SK-N-SH treated with all-trans-retinoic acid at 6 μM for 48 hours (cell line): ENCODE results near the gene USP36.
"Not testable (repeated sequence)": the region's sequence is repeated elsewhere in the genome, so short reads cannot be mapped to it uniquely, and the experiment has no call there.

Experiments used
- ATAC-seq: fragments of 200-7000 bp; cut with Tn5 transposase; 3 replicates; pipeline ENCODE4 v1.9.1; 2020; ENCODE audit warnings: mild to moderate bottlenecking, moderate library complexity
- ARNTL ChIP-seq: fragments of 450-650 bp; formaldehyde crosslinking; IDR thresholded peaks from 2 replicates; pipeline ENCODE4 v1.5.0; 2020; ENCODE audit warnings: low read depth, mild to moderate bottlenecking, moderate library complexity, borderline replicate concordance
- BACH2 ChIP-seq: fragments of 250-450 bp; sonication (Bioruptor Pico); IDR thresholded peaks from 2 replicates; pipeline ENCODE4 v1.9.0; 2021; ENCODE audit warnings: mild to moderate bottlenecking, borderline replicate concordance
- CREB5 ChIP-seq: fragments of 250-450 bp; sonication (Bioruptor Pico); IDR thresholded peaks from 2 replicates; pipeline ENCODE4 v1.5.1; 2020; ENCODE audit warnings: low read depth, mild to moderate bottlenecking, moderate library complexity
- GLIS3 ChIP-seq: fragments of 250-450 bp; sonication (Bioruptor Pico); IDR thresholded peaks from 2 replicates; pipeline ENCODE4 v1.5.0; 2020; ENCODE audit warnings: mild to moderate bottlenecking, moderate library complexity
- ISL1 ChIP-seq: fragments of 250-450 bp; sonication (Bioruptor Pico); IDR thresholded peaks from 2 replicates; pipeline ENCODE4 v2.1.2; 2022; ENCODE audit warnings: mild to moderate bottlenecking, moderate library complexity
- OSR1 ChIP-seq: fragments of 250-450 bp; sonication (Bioruptor Pico); IDR thresholded peaks from 2 replicates; pipeline ENCODE4 v1.8.0; 2022; ENCODE audit warnings: moderate library complexity, mild to moderate bottlenecking, inconsistent platforms
- PATZ1 ChIP-seq: fragments of 250-450 bp; sonication (Bioruptor Pico); IDR thresholded peaks from 2 replicates; pipeline ENCODE4 v1.8.0; 2020; ENCODE audit warnings: mild to moderate bottlenecking, moderate library complexity, borderline replicate concordance
- SNAI2 ChIP-seq: fragments of 250-450 bp; sonication (Bioruptor Pico); IDR thresholded peaks from 2 replicates; pipeline ENCODE4 v1.5.0; 2020; ENCODE audit warnings: mild to moderate bottlenecking, moderate library complexity
- TCF4 ChIP-seq: fragments of 250-450 bp; sonication (Bioruptor Pico); IDR thresholded peaks from 2 replicates; pipeline ENCODE4 v1.8.0; 2021; ENCODE audit warnings: mild to moderate bottlenecking, moderate library complexity, borderline replicate concordance
- TOX ChIP-seq: fragments of 250-450 bp; sonication (Bioruptor Pico); IDR thresholded peaks from 2 replicates; pipeline ENCODE4 v1.8.0; 2021; ENCODE audit warnings: mild to moderate bottlenecking, moderate library complexity, borderline replicate concordance
- ZFP30 ChIP-seq: fragments of 450-650 bp; formaldehyde crosslinking; IDR thresholded peaks from 2 replicates; pipeline ENCODE4 v1.5.0; 2022; ENCODE audit warnings: mild to moderate bottlenecking, moderate library complexity
- ZNF565 ChIP-seq: fragments of 450-650 bp; formaldehyde crosslinking; conservative IDR thresholded peaks from 2 replicates; pipeline ENCODE4 v1.5.0; 2020; ENCODE audit warnings: low read depth, mild to moderate bottlenecking, moderate library complexity
- ZNF70 ChIP-seq: fragments of 450-650 bp; formaldehyde crosslinking; IDR thresholded peaks from 2 replicates; pipeline ENCODE4 v1.5.0; 2020; ENCODE audit warnings: mild to moderate bottlenecking, moderate library complexity
- ZNF8 ChIP-seq: fragments of 450-650 bp; formaldehyde crosslinking; IDR thresholded peaks from 2 replicates; pipeline ENCODE4 v1.5.0; 2020; ENCODE audit warnings: mild to moderate bottlenecking, moderate library complexity
- TF ChIP-seq, protein P1 (sequence below): fragments of 250-450 bp; sonication (Bioruptor Pico); IDR thresholded peaks from 2 replicates; pipeline ENCODE4 v1.8.0; 2021; ENCODE audit warnings: low read depth, mild to moderate bottlenecking, moderate library complexity, borderline replicate concordance
- TF ChIP-seq, protein P2 (sequence below): fragments of 250-450 bp; sonication (Bioruptor Pico); IDR thresholded peaks from 2 replicates; pipeline ENCODE4 v1.5.0; 2020; ENCODE audit warnings: mild to moderate bottlenecking, moderate library complexity

USP36 gene

GRCh38 chr17:78879635-78880186 lies 39.1 kb upstream of the USP36 start:
- TF ChIP-seq TCF4 (peak; percentile 51; the same call in 1 of the 2 replicates), ZFP30 (CRISPR knock-in tag) (no peak), ZNF70 (CRISPR knock-in tag) (0 out of 2 replicates have a peak, but pooled peaks have one; percentile 7)
- TF ChIP-seq, all 23 proteins: peak for 2
- ATAC-seq = no peak

- ATAC-seq = no peak
- TF ChIP-seq, protein P1, sequence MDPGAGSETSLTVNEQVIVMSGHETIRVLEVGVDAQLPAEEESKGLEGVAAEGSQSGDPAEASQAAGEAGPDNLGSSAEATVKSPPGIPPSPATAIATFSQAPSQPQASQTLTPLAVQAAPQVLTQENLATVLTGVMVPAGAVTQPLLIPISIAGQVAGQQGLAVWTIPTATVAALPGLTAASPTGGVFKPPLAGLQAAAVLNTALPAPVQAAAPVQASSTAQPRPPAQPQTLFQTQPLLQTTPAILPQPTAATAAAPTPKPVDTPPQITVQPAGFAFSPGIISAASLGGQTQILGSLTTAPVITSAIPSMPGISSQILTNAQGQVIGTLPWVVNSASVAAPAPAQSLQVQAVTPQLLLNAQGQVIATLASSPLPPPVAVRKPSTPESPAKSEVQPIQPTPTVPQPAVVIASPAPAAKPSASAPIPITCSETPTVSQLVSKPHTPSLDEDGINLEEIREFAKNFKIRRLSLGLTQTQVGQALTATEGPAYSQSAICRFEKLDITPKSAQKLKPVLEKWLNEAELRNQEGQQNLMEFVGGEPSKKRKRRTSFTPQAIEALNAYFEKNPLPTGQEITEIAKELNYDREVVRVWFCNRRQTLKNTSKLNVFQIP = no peak
- no peak for TF ChIP-seq TOX (CRISPR knock-in tag)
- TF ChIP-seq, all 23 proteins: peak for 0
Observed at GRCh38 chr17:78878871-78879527, 38.4 kb upstream of the USP36 start.

DNA sequence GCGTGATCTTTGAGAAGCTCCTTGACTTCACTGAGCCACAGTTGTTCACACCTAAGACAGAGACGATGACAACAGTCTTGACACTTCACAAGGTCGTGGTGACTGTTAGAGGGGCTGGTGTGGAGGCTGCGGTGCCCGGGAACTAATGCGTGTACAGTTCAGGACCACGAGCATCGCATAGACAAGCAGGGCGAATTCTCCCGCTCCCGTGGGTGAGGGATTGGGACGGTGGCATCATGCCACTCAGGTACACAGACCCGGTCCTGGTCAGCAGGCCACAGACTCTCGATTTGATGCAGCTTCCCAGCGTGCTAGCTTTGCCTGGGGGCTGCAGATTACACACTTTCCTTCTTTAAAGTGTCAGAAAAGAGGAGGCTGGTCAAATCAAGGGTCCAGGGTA lies 37.6 kb upstream of the USP36 start:
- ATAC-seq = no peak
- TF ChIP-seq ZNF8 (CRISPR knock-in tag) = no peak
- TF ChIP-seq ZNF70 (CRISPR knock-in tag) = no peak
- TF ChIP-seq, protein P2, sequence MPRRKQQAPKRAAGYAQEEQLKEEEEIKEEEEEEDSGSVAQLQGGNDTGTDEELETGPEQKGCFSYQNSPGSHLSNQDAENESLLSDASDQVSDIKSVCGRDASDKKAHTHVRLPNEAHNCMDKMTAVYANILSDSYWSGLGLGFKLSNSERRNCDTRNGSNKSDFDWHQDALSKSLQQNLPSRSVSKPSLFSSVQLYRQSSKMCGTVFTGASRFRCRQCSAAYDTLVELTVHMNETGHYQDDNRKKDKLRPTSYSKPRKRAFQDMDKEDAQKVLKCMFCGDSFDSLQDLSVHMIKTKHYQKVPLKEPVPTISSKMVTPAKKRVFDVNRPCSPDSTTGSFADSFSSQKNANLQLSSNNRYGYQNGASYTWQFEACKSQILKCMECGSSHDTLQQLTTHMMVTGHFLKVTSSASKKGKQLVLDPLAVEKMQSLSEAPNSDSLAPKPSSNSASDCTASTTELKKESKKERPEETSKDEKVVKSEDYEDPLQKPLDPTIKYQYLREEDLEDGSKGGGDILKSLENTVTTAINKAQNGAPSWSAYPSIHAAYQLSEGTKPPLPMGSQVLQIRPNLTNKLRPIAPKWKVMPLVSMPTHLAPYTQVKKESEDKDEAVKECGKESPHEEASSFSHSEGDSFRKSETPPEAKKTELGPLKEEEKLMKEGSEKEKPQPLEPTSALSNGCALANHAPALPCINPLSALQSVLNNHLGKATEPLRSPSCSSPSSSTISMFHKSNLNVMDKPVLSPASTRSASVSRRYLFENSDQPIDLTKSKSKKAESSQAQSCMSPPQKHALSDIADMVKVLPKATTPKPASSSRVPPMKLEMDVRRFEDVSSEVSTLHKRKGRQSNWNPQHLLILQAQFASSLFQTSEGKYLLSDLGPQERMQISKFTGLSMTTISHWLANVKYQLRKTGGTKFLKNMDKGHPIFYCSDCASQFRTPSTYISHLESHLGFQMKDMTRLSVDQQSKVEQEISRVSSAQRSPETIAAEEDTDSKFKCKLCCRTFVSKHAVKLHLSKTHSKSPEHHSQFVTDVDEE = no peak
- TF ChIP-seq, protein P1 = no peak
- no peak for TF ChIP-seq BACH2 (CRISPR knock-in tag)
- TF ChIP-seq OSR1 = no peak
- no peak for TF ChIP-seq TOX (CRISPR knock-in tag)
- no peak for TF ChIP-seq ARNTL (CRISPR knock-in tag)
- TF ChIP-seq PATZ1 (CRISPR knock-in tag) = no peak
- no peak for TF ChIP-seq ISL1 (CRISPR knock-in tag)
- TF ChIP-seq CREB5 (CRISPR knock-in tag) = no peak
- no peak for TF ChIP-seq GLIS3 (CRISPR knock-in tag)

- not testable (repeated sequence) for ATAC-seq
Observed at GRCh38 chr17:78876954-78877517, 36.4 kb upstream of the USP36 start.

DNA sequence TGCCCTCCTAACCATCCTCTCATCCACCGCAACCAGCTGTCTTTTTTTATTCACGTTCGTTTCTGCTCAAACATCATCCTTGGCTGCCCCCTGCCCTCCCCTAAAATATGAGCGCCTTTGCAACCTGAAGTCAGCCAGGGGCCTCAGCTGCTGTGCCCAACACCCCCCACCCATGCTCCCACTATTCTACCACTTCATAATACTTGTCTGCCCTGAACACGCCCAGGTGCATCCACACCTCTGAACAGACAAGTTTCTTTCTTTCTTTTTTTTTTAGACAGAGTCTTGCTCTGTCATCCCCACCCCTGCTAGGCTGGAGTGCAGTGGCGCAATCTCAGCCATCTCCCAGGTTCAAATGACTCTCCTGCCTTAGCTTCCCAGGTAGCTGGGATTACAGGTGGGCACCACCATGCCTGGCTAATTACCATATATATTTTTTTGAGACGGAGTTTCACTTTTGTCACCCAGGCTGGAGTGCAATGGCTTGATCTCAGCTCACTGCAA lies 35.5 kb upstream of the USP36 start:
- no peak for ATAC-seq
- TF ChIP-seq, protein P1 = no peak
- TF ChIP-seq ISL1 (CRISPR knock-in tag) = 0 out of 2 replicates have a peak, but pooled peaks have one; percentile 10
- no peak for TF ChIP-seq BACH2 (CRISPR knock-in tag)
- no peak for TF ChIP-seq PATZ1 (CRISPR knock-in tag)
- no peak for TF ChIP-seq ZNF565
- TF ChIP-seq ZNF8 (CRISPR knock-in tag) = no peak
- no peak for TF ChIP-seq SNAI2 (CRISPR knock-in tag)
